ENCODE results near the gene GNAQ.

Gene GNAQ

GRCh38 chr9:77672183-77672582 is 359.4 kb downstream of the GNAQ start:
- Histone ChIP-seq H4K20me1 (ENCODE audit: control insufficient read depth, insufficient read depth, low read depth, low read length) (no peaks in the 10 kb centered on the region), H3K79me2 (ENCODE audit: control insufficient read depth, low read length) (no peaks in the 10 kb centered on the region), H3K9me3 (ENCODE audit: control insufficient read depth, insufficient read depth, low read length) (no peaks in the 10 kb centered on the region), H3K4me1 (ENCODE audit: control insufficient read depth, low read length) (no peaks in the 10 kb centered on the region), H3K9me2 (replicated peaks; ENCODE audit: control insufficient read depth, low read length) (no peaks in the 10 kb centered on the region), H3K27ac (ENCODE audit: low read depth, low read length) (no peak overlapping the region), H3K36me3 (ENCODE audit: control insufficient read depth, low read length) (no peaks in the 10 kb centered on the region), H3K27me3 (ENCODE audit: control insufficient read depth, low read length) (no peaks in the 10 kb centered on the region), H3K4me2 (ENCODE audit: low read length) (no peak overlapping the region), H3K4me3 (ENCODE audit: low read length) (no peak overlapping the region), H3F3A (ENCODE audit: control insufficient read depth, insufficient read depth) (no peaks in the 10 kb centered on the region)
- TF ChIP-seq EZH2phosphoT487 (IDR thresholded peaks at IDR 0.05; ENCODE audit: borderline replicate concordance, low read length) (no peak), CTCF (IDR thresholded peaks at IDR 0.05; ENCODE audit: low read depth, low read length, poor library complexity, severe bottlenecking) (no peak)

- Histone ChIP-seq H3K4me1 (ENCODE audit: control insufficient read depth, low read length) (no peaks in the 10 kb centered on the region), H3K27me3 (ENCODE audit: control insufficient read depth, low read length) (no peaks in the 10 kb centered on the region), H4K20me1 (ENCODE audit: control insufficient read depth, insufficient read depth, low read depth, low read length) (no peaks in the 10 kb centered on the region), H3F3A (ENCODE audit: control insufficient read depth, insufficient read depth) (no peaks in the 10 kb centered on the region), H3K79me2 (ENCODE audit: control insufficient read depth, low read length) (no peaks in the 10 kb centered on the region), H3K27ac (ENCODE audit: low read depth, low read length) (no peak overlapping the region), H3K4me2 (ENCODE audit: low read length) (no peak overlapping the region), H3K4me3 (ENCODE audit: low read length) (no peak overlapping the region), H3K36me3 (ENCODE audit: control insufficient read depth, low read length) (no peaks in the 10 kb centered on the region), H3K9me3 (ENCODE audit: control insufficient read depth, insufficient read depth, low read length) (no peaks in the 10 kb centered on the region), H3K9me2 (replicated peaks; ENCODE audit: control insufficient read depth, low read length) (no peaks in the 10 kb centered on the region)
- TF ChIP-seq CTCF (IDR thresholded peaks at IDR 0.05; ENCODE audit: low read depth, low read length, poor library complexity, severe bottlenecking) = no peak
- no peak for TF ChIP-seq EZH2phosphoT487 (IDR thresholded peaks at IDR 0.05; ENCODE audit: borderline replicate concordance, low read length)
Measured at GRCh38 chr9:77667151-77667550, 364.5 kb downstream of the GNAQ start.

All from DOHH2 (cell line).